PC-9 (cell line): ENCODE measurements around the gene RPTOR. TPM values are rescaled to one million over a fixed set of nuclear protein-coding genes. Genes with fewer than 3 reads are reported as not detected.

Experiments used
- BruUV-seq: library from RNA; stranded (reverse); fragments of 400-500 nt; replicated peaks from 2 replicates; lab custom pipeline; 2021; lab: Mats Ljungman, UMichigan
- CTCF ChIA-PET: fragments of 300-600 bp; sonication (Branson Sonifier 250); formaldehyde crosslinking; loops from one replicate; lab custom pipeline; 2022; ENCODE audit warnings: antibody characterized with exemption; lab: Charles Lee
- POLR2A ChIA-PET: fragments of 300-600 bp; sonication (Branson Sonifier 250); formaldehyde crosslinking; loops from one replicate; lab custom pipeline; 2022; ENCODE audit warnings: antibody characterized with exemption; ENCODE audit not compliant: unreplicated experiment; lab: Charles Lee
- DNase-seq, 2 experiments: peaks; one replicate each; pipeline versions ENCODE4 v3.0.0 to v3.0.0-alpha.2; 2015 to 2022; ENCODE audit warnings: mixed read lengths in 1 of 2
- H2AFZ ChIP-seq: fragments of 200-600 bp; sonication (generic); 2 replicates; pipeline ENCODE4 v1.8.1; 2017; ENCODE audit warnings: antibody characterized with exemption
- H3F3A ChIP-seq: fragments of 200-600 bp; sonication (generic); 2 replicates; pipeline ENCODE4 v1.8.1; 2017; ENCODE audit warnings: antibody characterized with exemption, mild to moderate bottlenecking, low read depth; ENCODE audit not compliant: insufficient read depth
- H3K27ac ChIP-seq: fragments of 200-600 bp; sonication (generic); 2 replicates; pipeline ENCODE4 v1.6.1; 2016; ENCODE audit warnings: mixed run types
- H3K27me3 ChIP-seq: fragments of 200-600 bp; sonication (generic); 2 replicates; pipeline ENCODE4 v1.6.1; 2016; ENCODE audit warnings: low read depth, mixed run types; ENCODE audit not compliant: insufficient read depth
- H3K36me3 ChIP-seq: fragments of 200-600 bp; sonication (generic); 2 replicates; pipeline ENCODE4 v1.6.1; 2016; ENCODE audit warnings: low read depth, mixed run types
- H3K4me1 ChIP-seq: fragments of 200-600 bp; sonication (generic); replicated peaks from 2 replicates; pipeline ENCODE4 v1.6.1; 2016; ENCODE audit warnings: mixed run types; ENCODE audit not compliant: insufficient read depth
- H3K4me2 ChIP-seq: fragments of 200-600 bp; sonication (generic); 2 replicates; pipeline ENCODE4 v1.6.1; 2017; ENCODE audit warnings: mixed run types
- H3K4me3 ChIP-seq: fragments of 200-600 bp; sonication (generic); 2 replicates; pipeline ENCODE4 v1.6.1; 2016; ENCODE audit warnings: mixed run types
- H3K79me2 ChIP-seq: fragments of 200-600 bp; sonication (generic); 2 replicates; pipeline ENCODE4 v1.6.1; 2017; ENCODE audit warnings: low read depth, mixed run types
- H3K9me2 ChIP-seq: fragments of 200-600 bp; sonication (generic); 2 replicates; pipeline ENCODE4 v1.8.1; 2017; ENCODE audit warnings: mild to moderate bottlenecking; ENCODE audit not compliant: insufficient read depth
- H3K9me3 ChIP-seq: fragments of 200-600 bp; sonication (generic); 2 replicates; pipeline ENCODE4 v1.8.1; 2016; ENCODE audit warnings: low read depth; ENCODE audit not compliant: insufficient read depth
- H4K20me1 ChIP-seq: fragments of 200-600 bp; sonication (generic); 2 replicates; pipeline ENCODE4 v1.8.1; 2017; ENCODE audit not compliant: insufficient read depth
- EZH2 ChIP-seq: fragments of 200-600 bp; sonication (generic); IDR thresholded peaks from 2 replicates; pipeline ENCODE4 v1.8.0; 2017; ENCODE audit warnings: antibody characterized with exemption, low read depth
- intact Hi-C: fragments of 100-400 bp; cut with micrococcal nuclease; formaldehyde crosslinking; loops from one replicate; pipeline ENCODE4 v1.10.0; 2022; ENCODE audit not compliant: unreplicated experiment
- total RNA-seq: library from RNA; stranded (reverse); gene quantifications from 2 replicates; pipeline ENCODE4 v1.2.3, GENCODE V29; 2021
- TF ChIP-seq, protein P1 (sequence below): fragments of 200-600 bp; sonication (generic); conservative IDR thresholded peaks from 2 replicates; pipeline ENCODE4 v1.6.1; 2017; ENCODE audit warnings: mixed run types, antibody characterized with exemption, mild to moderate bottlenecking, moderate library complexity

The RPTOR gene
- total RNA-seq, 1 experiment from 2014 or later: 50.8 TPM

DNA sequence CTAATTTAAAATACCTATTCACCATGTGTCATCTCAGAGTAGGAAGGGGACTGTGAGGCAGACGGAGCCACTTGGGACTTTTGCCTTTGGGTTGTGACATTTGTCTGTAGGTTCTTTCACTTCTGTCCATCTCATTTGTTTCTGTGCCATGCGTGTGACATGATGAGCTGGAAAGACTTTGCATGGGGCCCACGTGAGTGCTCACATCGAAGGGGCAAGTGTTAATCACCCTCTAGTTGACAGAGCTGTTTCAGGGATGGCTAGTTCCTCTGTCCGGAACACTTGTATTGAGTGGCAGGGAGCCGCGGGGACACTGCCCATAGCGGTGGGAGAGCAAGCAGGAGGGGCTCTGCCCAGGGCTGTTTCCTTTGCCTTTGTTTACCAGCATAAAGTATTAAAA is 112.0 kb downstream of the RPTOR start:
- POLR2A ChIA-PET: no interaction called here
- CTCF ChIA-PET: no interaction called here
- H3K27ac ChIP-seq: no peak overlapping the region
- H3K27me3 ChIP-seq: no peaks in the 10 kb centered on the region
- H3K79me2 ChIP-seq: peaks cover 11% of the 10 kb centered on the region; the same call in 1 of the 2 replicates
- H4K20me1 ChIP-seq: no peaks in the 10 kb centered on the region
- no peaks in the 10 kb centered on the region for H3K36me3 ChIP-seq
- H3K4me1 ChIP-seq: no peaks in the 10 kb centered on the region
- no peaks in the 10 kb centered on the region for H3K9me2 ChIP-seq
- H2AFZ ChIP-seq: no peak overlapping the region
- H3K9me3 ChIP-seq: no peaks in the 10 kb centered on the region
- DNase-seq: no peak
- no peak overlapping the region for H3K4me2 ChIP-seq
- intact Hi-C loops: no loop called here
- H3K4me3 ChIP-seq: no peak overlapping the region
- H3F3A ChIP-seq: no peaks in the 10 kb centered on the region
- BruUV-seq: no TSS peak
- TF ChIP-seq EZH2: no peak
- TF ChIP-seq, protein P1, sequence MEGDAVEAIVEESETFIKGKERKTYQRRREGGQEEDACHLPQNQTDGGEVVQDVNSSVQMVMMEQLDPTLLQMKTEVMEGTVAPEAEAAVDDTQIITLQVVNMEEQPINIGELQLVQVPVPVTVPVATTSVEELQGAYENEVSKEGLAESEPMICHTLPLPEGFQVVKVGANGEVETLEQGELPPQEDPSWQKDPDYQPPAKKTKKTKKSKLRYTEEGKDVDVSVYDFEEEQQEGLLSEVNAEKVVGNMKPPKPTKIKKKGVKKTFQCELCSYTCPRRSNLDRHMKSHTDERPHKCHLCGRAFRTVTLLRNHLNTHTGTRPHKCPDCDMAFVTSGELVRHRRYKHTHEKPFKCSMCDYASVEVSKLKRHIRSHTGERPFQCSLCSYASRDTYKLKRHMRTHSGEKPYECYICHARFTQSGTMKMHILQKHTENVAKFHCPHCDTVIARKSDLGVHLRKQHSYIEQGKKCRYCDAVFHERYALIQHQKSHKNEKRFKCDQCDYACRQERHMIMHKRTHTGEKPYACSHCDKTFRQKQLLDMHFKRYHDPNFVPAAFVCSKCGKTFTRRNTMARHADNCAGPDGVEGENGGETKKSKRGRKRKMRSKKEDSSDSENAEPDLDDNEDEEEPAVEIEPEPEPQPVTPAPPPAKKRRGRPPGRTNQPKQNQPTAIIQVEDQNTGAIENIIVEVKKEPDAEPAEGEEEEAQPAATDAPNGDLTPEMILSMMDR: no peak

DNA sequence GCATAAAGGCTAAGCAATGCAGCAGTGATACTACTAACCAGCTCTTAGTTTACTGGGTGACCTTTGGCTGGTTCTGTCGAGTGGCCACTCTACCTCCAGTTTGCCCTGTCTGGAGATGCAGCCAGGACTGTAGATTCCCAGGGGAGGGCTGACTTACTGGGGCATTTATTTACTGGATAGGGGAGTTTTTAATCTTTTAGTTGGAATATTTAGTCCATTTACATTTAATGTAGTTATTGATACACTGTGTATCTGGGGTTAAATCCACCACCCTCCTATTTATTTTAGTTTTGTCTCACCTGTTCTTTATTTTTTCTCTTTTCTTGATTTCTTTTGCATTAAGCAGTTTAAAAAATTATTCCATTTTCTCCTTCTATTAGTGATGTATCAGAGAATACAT is 112.9 kb downstream of the RPTOR start:
- Histone ChIP-seq H3K27ac (no peak overlapping the region), H3K9me2 (no peaks in the 10 kb centered on the region), H4K20me1 (no peaks in the 10 kb centered on the region), H3K27me3 (no peaks in the 10 kb centered on the region), H3K4me1 (no peaks in the 10 kb centered on the region), H3K4me3 (no peak overlapping the region), H3K36me3 (no peaks in the 10 kb centered on the region), H2AFZ (no peak overlapping the region), H3K9me3 (no peaks in the 10 kb centered on the region), H3F3A (no peaks in the 10 kb centered on the region), H3K79me2 (peaks cover 6% of the 10 kb centered on the region; the same call in 1 of the 2 replicates), H3K4me2 (no peak overlapping the region)
- ChIA-PET CTCF (no interaction called here), POLR2A (no interaction called here)
- intact Hi-C loops: no loop called here
- no TSS peak for BruUV-seq
- TF ChIP-seq, protein P1: no peak
- TF ChIP-seq EZH2: no peak
- DNase-seq: no peak

GRCh38 chr17:80658821-80659220 is 114.2 kb downstream of the RPTOR start:
- Histone ChIP-seq H3K27ac (no peak overlapping the region), H3K9me2 (no peaks in the 10 kb centered on the region), H3F3A (no peaks in the 10 kb centered on the region), H3K9me3 (no peaks in the 10 kb centered on the region), H3K4me3 (no peak overlapping the region), H3K4me2 (no peak overlapping the region), H3K4me1 (no peaks in the 10 kb centered on the region), H2AFZ (no peak overlapping the region), H4K20me1 (peaks cover 5% of the 10 kb centered on the region; the same call in 1 of the 2 replicates), H3K79me2 (no peaks in the 10 kb centered on the region), H3K27me3 (no peaks in the 10 kb centered on the region), H3K36me3 (no peaks in the 10 kb centered on the region)
- POLR2A ChIA-PET: interaction anchor here (0.6 kb wide), 1 partner anchor 446 kb away, joined by 3 read pairs; no protein-coding TSS in a partner anchor
- CTCF ChIA-PET: no interaction called here
- no peak for TF ChIP-seq EZH2
- TF ChIP-seq, protein P1: no peak
- no TSS peak for BruUV-seq
- intact Hi-C loops: no loop called here
- DNase-seq: no peak
